ENCODE measurements around the gene GRID1.

- TF ChIP-seq EZH2 (IDR thresholded peaks at IDR 0.05; ENCODE audit: insufficient read depth, low read length) = no peak
- no peak for TF ChIP-seq CTCF (IDR thresholded peaks at IDR 0.05; ENCODE audit: insufficient read depth, low read depth, low read length)
Observed at GRCh38 chr10:85580585-85580984, 786.0 kb downstream of the GRID1 start.
